GOT3 (cell line): ENCODE data around the gene KCNIP3.
A peak's percentile ranks its signal among the peaks of the same experiment; 100 is the strongest.

Experiments used
- DNase-seq: peaks from one replicate; lab custom pipeline; 2025; ENCODE audit warnings: mixed read lengths; lab: John Stamatoyannopoulos, UW

The KCNIP3 gene

DNA sequence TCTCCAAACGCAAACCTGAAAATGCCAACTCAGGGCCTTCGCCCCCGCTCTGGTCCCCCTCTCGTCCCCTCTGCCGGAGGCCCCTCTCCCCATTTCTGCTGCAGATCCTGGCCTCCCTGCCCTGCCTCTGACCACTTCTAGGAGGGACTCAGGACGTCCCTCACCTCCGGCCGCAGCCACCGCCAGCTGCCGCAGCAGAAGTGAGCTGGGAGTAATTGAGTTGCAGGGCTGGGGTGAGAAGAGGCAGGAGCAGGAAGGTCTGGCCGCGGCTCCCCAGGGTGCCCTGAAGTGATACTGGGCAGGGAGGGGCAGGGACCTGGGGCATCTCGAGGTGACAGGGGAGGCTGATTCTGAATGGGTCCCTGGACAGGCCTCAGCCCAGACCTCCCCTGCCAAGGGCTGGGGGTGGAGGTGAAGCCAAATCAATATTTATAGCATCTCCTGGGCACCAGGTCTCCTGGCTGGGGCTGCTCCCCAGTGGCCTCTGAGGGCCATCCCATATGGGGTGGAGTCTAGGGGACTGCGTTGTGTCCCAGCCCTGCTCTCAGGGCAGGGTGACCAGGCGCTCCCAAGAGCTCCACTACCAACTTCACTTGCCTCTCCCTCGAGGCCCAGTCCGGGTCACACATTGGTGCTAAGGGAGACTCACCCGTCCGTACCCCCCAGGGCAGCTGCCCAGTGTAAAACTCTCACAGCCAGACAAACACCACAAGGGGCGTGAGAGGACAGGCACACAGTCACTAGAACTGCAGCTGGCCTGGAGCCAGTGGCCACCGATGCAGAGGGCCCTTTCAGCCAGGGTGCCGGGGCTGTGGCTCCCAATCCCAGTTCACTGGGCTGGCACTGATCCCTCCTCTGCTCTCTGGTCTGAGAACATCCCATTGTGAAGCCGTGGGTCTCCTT lies 33.0 kb downstream of the KCNIP3 start:
- DNase-seq = no peak

GRCh38 chr2:95330794-95331338 lies 33.7 kb downstream of the KCNIP3 start:
- DNase-seq = no peak

GRCh38 chr2:95331606-95332005 lies 34.5 kb downstream of the KCNIP3 start:
- DNase-seq = no peak

GRCh38 chr2:95332036-95332435 lies 34.9 kb downstream of the KCNIP3 start:
- DNase-seq = no peak

GRCh38 chr2:95333056-95333455 lies 35.9 kb downstream of the KCNIP3 start:
- no peak for DNase-seq

GRCh38 chr2:95333888-95334338 lies 36.8 kb downstream of the KCNIP3 start:
- peak; percentile 16 for DNase-seq

GRCh38 chr2:95334916-95335641 lies 37.9 kb downstream of the KCNIP3 start:
- DNase-seq = no peak

- no peak for DNase-seq
Observed at GRCh38 chr2:95336406-95336805, 39.3 kb downstream of the KCNIP3 start.

DNA sequence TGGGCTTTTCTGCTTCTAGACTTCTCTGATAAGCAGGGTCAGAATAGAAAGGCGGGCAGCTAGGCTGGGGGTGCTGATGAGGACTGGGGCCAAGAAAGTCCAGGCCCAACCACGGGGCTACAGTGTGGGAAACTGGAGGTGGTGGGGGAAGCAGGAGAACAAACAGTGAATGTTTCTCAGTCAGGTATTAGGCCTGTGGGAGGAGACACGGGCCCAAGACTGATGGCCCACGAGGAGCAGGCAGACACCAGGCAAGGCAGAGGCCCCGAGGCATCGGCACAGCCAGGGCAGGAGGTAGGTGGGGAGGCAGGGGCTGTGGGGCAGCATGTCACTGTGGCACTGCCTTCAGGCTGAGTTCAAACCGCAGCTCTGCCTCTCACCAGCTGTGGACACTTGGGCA lies 40.7 kb downstream of the KCNIP3 start:
- DNase-seq = no peak

- no peak for DNase-seq
Observed at GRCh38 chr2:95342556-95343320, 45.6 kb downstream of the KCNIP3 start.

GRCh38 chr2:95343429-95344214 lies 46.5 kb downstream of the KCNIP3 start:
- DNase-seq = no peak

DNA sequence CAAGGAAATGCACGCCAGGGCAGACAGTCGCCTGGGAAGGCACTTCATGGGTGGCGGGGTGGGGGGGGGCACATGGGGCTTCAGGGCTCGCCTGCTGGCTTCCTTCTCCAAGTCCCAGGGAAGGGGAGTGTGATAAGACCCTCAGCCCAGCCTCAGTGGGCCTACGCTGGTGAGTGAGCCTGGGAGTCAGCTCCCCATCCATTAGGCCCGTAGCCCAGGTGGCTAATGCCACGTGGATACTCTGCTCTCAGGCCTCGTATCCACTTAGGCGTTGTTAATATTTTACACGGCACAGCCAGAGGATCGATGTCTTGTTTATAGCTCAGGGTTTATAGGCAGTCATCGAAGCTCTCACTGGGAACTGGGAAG lies 47.1 kb downstream of the KCNIP3 start:
- DNase-seq = no peak

- no peak for DNase-seq
Observed at GRCh38 chr2:95344656-95345055, 47.5 kb downstream of the KCNIP3 start.

DNA sequence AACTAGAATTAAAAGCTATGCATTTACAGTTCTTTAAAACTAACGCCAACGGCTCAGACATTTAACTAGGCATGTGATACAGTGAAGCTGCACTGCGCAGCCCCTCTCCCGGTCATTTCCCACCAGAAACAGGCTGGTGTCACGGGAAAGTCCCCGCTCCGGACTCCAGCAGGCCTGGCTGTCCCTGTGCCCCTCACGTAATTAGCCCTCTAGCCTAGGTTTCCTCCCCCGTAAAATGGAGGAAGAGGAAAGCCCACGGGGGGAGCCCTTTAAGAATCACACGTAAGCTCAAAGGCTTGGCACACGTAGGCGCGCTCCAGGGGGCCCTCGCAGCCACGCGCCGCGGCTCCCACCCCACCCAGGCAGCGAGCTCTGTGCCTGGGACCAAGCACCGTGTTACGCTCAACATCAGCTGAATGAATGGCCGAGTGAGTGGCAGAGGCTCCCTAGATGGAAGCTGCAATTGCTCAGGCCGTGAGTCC lies 48.0 kb downstream of the KCNIP3 start:
- DNase-seq = no peak

GRCh38 chr2:95345563-95346230 lies 48.5 kb downstream of the KCNIP3 start:
- peak; percentile 74 for DNase-seq

GRCh38 chr2:95346231-95346737 lies 49.1 kb downstream of the KCNIP3 start:
- no peak for DNase-seq

DNA sequence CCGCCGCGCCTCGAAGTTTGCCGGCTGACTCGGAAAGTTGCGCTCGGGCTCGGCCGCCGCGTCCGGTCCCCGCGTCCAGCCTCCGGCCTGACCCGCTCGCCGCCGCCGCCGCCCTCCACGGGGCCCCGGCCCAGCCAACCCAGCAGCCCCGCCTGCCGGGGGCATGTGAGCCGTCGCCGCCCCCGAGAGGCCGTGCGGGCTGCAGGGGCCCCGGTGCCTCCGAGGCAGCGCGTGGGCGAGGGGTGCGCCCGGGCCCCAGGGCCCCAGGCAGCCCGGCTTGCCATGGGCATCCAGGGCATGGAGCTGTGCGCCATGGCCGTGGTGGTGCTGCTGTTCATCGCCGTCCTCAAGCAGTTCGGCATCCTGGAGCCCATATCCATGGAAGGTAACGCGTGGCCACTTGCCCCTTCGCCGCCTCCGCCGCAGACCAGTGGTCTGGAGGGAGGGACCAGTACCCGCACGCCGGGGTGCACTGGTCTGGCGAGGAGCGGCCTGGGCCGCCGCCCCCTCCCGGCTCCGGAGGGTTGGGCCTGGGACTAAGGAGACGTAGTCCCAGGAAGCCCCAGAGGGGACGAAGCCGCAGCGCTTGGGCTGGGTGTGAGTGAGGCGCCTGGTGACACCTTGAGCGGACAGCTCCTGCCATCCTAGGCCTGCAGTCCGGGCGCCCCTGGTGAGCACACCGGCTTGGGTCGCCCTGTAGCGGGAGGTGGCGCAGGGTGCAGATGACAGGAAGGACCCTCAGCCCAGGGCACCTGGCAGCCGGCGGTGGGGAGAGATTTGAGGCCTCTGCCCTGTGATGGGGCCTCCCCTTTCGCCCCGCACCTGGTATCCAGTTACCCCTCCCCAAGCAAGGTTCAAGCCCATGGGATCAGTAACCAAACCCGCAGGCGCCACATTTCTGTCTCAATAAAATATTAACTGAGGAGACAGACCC lies 49.9 kb downstream of the KCNIP3 start:
- no peak for DNase-seq

- DNase-seq = no peak
Observed at GRCh38 chr2:95347681-95348608, 50.8 kb downstream of the KCNIP3 start.
